GM18519 (cell line): Measurements from ENCODE around the gene HSD17B12.
"Not testable (repeated sequence)": the region's sequence is repeated elsewhere in the genome, so short reads cannot be mapped to it uniquely, and the experiment has no call there.

Experiments
- ATAC-seq: cut with Tn5 transposase; IDR thresholded peaks from one replicate; pipeline ENCODE4 v1.9.1; 2021; ENCODE audit warnings: mild to moderate bottlenecking, moderate library complexity; ENCODE audit not compliant: unreplicated experiment, low FRiP score

The HSD17B12 gene

DNA sequence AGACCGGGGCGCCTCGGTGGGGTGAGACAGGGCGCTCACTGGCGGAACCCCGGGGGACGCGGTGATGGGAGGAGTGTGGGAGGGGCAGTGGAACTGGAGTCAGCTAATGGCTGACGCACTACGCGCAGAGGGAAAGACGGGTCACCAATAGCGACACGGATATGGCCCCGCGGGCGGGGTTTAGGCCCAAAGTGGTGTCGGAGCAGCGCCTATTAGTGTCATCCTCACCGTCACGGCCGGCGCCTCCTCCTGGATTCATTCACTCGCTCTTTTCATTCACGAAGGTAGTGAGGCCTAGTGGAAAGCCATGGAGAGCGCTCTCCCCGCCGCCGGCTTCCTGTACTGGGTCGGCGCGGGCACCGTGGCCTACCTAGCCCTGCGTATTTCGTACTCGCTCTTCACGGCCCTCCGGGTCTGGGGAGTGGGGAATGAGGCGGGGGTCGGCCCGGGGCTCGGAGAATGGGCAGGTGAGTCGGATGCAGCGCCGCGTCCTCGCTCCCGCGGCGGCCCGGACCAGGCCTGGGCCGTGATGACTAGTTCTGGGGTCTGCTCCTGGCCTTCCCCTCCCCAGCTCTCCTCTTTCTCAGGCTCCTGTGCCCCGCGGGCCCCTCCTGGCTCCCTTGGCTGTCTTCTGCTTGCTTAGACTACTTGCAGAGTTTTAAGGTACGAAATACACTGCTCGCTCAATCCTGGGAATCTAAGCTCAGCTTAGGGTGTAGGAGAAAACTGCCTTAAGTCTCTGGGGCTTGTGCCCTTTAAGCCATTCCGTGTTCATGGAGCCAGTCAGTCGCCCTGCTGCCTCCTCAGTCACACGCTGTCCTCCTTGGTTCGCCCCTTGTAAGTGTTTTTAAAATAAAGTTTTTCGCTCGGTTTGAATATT lies at the start of gene HSD17B12:
Gene HSD17B12 (plus strand): TSS at position 218 of the 880 bp plus-strand sequence. CDS start 90 bp downstream, at position 308.
- ATAC-seq: peak; percentile 96

DNA sequence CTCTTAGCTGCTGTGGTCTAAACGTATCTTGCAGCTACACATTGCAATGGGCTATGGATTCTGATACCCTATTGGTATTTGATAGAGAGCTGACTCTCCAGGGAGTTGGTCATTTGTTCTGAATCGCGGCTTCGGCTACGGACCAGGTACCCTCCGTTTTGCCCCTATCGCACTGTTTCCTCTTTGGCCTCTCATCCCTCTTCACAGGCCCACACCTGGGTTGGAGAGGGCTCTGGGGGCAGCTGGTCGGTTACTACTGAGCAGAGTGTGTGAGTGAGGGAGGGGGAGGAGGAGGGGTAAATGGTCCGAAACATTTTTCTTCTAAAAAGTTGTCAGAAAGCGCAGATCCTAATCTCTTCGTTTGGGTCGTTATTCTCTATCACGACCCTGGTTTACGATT lies 48.8 kb upstream of the HSD17B12 start:
- no peak for ATAC-seq

DNA sequence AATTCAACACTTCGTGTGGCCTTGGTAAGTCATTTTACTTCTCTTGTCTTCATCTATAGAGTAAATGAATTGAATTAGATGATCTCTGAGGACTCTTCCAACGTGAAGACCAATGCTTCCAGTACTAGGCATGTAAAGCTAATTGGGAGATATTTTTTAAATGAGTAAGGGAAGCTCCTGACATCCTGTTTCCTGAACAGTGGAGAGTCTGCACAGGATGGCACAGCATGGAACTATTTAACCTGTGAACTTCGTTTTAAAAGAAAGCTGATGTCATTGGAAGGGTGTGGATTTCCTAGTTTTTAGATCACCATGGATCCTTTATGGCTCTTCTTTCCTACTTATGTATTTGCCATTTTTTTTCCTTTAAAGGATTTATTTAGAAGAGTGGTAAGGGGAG lies 48.4 kb upstream of the HSD17B12 start:
- no peak for ATAC-seq

DNA sequence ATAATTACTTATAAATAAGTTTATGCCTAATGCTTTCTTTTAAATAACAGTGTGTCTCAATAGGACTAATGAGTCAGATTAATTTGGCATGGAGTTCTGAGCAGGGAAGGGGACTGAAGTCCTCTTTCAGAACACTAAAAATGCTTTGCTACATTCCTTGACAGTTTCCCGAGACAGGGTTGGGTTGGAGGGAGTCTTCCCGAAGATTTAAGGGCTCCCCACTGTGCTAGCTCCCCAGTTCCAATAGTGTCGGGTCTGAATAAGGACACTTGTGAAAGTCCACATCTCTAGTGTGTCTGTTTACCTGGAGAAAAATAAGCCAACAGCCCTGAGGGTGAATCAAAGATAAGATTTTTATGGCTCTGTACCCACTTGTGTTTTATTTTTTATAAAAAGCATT lies 41.8 kb upstream of the HSD17B12 start:
- no peak for ATAC-seq

DNA sequence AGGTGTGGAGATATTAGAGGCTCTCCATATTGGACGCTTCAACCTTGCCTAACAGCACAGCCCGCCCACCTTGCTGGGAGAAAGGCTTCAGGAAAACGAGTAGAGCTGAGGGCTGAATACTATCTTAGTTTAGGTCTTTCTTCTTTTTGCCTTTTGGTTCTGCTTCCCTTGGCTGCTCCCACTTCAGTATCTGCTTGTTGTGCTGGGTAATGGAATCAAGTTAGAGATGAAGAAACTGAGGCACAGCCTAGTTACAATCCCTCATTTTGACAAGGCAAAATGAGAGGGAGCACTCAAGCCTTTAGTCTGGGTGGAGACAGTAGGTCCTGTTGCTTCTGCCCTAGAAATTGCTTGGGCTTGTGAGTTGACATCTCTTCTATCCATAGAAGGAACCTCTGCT lies 41.3 kb upstream of the HSD17B12 start:
- ATAC-seq: no peak

DNA sequence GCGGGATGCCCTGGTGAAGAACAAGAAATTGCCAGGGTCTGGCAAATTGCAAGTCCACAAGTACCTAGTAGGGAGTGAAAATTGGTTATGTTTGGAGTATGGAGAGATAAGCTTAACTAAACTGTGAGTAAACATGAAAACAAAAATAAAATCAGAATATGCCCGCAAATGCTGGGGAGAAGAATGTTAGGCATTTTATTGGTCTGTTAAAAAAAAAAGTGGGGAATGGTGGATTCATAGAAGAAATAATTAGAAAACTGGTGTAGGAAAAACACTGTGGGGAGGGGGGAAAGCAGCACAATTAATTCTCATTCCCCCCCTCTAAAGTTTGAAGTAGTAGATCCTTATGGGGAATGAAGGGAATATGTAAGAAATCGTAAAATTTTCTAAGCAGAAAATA lies 40.6 kb upstream of the HSD17B12 start:
- no peak for ATAC-seq

DNA sequence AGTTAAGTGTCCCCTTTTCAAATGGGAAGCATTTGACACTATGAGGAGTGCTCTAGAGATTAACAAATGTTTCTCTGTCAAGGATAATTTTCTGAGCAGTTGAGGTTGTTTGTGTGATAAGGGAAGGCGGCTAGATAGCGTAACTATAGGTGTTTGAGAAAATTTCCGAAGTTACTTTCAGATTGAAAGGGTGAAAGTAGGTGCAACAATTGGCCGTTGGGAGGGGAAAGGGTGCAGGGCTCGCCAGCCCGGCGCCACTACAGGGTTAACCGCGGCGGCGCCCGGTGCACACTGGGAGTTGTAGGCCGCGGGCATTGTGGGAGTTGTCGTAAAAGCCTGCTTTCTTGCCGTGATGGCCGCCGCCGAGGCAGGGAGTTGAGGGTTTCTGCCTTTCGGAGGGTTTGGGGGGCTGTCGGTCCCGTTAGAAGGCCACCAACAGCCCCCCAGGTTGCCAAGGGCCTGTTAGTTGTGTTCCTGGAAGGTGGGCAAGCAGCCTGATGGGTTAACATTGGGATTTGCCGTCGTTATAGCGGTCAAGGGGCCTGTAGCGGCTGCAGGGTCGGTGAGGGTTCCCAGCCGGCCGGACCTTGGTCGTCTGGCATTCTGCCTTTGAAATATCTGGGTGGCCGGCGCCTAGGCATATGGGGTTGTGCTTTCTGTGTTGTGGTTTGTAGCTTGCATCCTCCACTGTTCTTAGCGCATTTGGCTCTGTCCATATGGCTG lies 36.5 kb upstream of the HSD17B12 start:
- ATAC-seq: peak; percentile 99

DNA sequence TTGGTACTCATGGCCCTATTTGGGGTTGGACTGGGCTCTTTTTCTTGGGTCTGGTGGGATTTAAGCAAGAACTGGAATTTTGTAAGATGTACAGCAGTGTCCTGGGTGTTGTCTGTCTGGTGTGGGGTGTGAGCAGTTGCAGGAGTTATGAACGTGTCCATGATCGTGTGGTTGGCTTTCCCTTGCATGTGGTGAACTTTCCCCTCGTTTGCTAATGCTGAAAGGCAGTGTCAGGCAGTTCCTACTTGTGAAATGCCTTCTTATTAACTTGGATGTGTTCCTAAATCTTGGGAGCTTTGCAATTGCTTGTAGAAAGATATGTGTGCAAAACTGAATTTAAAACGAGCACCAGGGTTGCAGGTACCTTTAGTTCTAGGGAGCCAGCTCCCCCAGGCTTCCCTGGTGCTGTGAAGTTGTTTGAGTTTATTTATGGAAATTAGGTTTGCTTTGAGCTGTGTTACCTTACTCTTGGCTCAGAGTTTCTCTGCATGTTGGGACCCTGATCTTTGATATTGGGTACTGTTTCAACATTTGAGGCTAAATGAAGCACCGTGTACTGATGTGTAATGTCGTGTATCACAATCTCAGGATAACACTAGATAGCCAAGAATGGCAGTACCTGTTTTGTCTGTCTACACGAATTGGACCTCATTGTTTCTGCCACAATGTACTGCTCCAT lies 35.8 kb upstream of the HSD17B12 start:
- ATAC-seq: no peak

DNA sequence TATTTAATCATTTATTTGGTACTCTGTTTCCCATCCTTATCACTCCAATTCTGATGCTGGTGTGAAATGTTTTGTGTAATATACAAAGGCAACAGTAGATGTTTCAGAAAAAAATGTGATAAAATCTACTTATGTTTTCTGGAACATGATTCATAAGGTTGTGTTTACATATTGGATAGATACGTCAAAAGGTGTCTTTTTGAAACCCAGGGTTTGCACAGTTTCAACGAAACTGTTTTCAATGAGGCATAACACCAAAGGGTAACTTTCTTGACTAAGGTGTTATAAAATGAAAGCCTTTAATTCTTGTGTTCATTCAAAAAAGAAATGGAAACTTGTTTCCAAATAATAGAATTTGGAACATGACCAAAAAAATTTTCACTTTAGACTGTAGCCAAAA lies 33.8 kb upstream of the HSD17B12 start:
- no peak for ATAC-seq

DNA sequence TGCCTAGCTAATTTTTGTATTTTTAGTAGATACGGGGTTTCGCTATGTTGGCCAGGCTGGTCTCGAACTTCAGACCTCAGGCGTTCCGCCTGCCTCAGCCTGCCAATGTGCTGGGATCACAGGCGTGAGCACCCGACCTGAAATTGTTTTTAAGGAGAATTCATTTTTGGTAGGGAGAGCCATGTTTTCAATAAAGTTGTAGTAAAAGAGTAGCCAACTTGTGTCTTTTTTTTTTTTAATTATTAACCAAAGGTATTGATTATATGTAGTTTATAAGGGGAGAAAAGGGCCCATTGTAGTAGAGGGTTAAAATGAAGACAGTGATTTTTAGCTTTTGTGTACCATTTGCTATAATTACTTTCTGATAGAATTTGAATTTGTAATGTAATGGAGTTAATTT lies 31.6 kb upstream of the HSD17B12 start:
- ATAC-seq: no peak

DNA sequence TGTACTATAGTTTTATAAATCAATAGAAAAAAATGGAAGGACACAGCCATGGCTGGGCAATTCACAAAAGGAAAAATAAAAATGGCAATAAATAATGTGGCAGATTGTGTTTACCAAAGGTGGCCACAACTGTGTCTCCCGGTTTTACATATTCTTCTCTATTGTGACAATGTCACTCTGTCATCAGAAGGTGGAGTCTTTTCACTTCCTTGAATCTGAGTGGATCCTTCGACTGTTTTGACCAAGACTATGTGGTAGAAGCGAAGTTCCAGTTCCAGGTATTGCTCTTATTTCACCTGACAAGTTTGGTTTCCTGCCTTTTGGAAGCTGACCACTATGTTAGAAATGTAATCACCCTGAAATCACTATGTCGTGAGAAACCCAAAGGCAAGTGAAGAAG lies 31.0 kb upstream of the HSD17B12 start:
- no peak for ATAC-seq

DNA sequence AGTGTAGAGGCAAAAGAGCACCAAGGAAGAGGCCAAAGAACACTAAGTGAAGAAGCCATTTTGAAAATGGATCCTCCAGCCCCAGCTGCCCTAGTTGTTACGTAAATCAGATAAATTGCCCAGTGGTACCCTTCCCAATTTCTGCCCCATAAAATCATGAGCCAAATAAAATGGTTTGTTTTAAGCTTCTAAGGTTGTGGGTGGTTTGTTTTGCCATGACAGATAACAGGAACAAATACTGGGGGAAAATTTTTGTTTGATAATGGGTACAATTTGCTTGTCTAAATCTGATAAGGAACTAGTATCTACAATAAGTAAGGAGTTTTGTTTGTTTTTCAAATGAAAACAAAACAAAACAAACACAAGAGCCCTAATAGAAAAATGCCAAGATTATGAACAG lies 30.6 kb upstream of the HSD17B12 start:
- no peak for ATAC-seq

DNA sequence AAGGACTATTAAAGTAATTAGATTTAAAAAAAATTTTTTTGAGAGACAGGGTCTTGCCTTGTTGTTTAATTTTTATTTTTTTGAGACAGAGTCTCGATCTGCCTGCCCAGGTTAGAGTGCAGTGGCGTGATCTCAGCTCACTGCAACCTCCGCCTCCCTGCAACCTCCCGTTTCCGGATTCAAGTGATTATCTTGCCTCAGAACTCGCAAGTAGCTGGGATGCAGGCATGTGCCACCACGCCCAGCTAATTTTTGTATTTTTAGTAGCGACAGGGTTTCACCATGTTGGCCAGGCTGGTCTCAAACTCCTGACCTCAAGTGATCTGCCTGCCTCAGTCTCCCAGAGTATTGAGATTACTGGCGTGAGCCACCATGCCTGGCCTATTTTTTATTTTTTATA lies 17.5 kb upstream of the HSD17B12 start:
- ATAC-seq: not testable (repeated sequence)

DNA sequence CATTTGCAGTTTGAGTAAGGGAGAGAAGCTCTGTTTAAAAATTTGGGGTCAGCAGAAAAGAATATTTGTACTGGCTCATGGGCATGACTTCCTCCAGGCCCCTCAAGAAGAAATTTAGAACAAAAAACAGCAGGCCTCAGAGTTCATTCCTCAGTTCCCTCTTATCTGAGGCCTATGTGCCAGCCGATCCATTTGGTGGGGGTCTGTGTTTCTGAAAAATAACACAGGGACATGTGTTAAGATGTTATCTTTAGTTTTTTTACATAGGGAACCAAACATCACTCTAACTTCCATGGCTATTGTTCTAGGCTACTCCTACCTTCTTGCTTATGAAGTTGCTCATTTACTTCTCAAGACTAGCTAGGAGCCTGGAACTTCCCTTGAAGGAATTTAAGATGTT lies 16.2 kb upstream of the HSD17B12 start:
- ATAC-seq: no peak

DNA sequence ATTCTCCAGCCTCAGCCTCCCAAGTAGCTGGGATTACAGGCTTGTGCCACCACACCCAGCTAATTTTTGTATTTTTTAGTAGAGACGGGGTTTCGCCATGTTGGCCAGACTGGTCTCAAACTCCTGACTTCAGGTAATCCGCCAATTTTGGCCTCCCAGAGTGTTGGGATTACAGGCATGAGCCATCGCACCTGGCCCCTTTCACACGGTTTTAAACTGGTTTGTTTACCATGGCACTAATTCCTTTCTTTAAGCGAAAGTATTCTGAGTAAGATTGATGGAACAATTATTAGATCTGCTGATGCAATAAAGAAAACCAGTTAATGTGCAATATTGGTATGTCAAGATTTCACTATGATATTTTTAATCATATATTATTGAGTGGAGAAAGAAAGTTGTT lies 9.3 kb upstream of the HSD17B12 start:
- ATAC-seq: not testable (repeated sequence)

DNA sequence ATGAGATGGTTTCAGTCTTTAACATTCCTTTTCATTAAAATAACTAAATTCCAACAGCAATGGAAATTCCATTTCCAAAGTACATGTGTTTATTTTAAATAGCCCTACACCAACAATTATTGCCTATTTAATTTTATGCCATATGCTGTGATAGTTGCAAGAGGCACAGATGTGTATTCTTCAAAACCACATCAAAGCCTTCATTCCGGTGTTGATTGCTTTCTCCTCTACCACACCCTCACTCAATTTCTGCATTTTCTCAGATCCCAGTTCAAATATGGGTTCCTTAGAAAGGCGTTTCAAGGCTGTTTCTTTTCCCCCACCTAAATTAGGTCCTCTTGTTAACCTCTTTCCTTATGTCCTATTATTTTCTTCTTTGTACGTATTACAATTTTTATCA lies 6.0 kb upstream of the HSD17B12 start:
- ATAC-seq: no peak

DNA sequence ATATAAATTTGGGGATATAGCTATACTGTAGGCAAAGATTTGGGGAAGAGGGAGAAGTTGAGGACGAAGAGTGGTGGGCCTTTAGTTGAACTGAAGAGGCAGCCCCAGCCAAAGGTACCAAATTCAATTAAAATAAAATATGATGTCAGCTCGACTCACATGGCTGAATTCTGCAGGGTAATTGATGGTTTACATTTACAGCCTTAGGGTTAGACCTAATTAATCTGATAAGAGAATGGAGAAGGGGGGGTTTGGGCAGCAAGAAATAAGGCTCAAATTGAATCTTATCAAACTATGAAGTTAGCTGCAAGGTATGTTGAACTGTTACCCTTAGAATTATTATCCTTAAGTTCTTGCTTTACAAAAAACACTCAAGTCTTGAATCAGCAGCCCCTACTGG lies 3.6 kb upstream of the HSD17B12 start:
- ATAC-seq: no peak

DNA sequence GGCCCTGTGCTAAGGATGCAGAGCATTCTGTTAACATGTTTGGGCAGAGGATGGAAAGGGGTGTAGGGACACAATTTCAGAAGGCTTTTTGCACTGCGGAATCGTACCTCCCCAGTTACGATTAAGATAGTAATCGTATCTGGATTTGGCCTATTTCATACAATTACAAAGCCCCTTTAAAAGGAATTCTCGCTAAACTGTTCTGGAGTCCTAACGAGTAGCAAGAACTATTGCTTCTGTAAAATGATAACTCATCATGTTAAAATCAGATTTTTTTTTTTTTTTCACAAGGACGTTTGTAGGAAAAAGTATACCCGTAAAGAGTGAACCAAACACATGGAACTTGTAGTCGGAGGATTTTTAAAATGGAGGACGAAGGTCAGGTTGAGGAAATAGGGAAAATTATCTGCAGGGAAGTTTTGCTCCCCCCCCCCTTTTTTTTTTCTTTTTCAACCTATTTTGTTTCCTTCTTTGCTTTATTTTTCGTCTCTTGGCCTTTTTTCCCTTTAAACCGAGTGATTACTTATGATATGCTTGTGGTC lies 934 bp downstream of the HSD17B12 start:
- no peak for ATAC-seq

DNA sequence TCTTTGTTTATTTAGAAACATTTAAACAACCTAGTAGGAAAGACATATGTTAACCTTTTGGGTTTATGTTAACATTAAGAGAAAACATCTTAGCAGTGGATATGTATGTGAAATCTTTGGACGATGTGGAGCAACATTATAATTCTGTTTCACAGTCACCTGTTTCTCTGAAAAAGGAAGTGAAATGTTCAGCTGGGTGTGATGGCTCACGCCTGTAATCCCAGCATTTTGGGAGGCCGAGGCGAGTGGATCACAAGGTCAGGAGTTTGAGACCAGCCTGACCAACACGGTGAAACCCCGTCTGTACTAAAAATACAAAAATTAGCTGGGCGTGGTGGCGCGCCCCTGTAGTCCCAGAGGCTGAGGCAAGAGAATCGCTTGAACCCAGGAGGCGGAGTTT lies 1.5 kb downstream of the HSD17B12 start:
- ATAC-seq: not testable (repeated sequence)

DNA sequence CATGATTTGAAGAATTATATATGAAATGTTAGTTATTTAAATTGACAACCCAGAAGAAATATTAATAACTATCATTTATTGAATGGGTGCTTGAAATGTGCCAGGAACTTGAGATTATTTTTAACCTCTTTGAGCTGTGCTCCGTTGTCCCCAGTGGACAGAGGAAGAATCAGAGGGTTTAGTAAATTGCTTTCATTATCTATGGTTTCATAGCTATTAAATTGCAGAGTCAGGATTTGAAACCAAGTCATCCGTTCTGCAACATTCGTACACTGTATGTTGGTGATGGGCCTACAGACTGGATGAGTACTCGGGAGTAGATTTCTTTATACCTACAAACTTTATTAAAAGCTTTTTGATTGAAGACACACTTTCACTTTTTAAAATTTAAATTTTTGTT lies 4.9 kb downstream of the HSD17B12 start:
- no peak for ATAC-seq

DNA sequence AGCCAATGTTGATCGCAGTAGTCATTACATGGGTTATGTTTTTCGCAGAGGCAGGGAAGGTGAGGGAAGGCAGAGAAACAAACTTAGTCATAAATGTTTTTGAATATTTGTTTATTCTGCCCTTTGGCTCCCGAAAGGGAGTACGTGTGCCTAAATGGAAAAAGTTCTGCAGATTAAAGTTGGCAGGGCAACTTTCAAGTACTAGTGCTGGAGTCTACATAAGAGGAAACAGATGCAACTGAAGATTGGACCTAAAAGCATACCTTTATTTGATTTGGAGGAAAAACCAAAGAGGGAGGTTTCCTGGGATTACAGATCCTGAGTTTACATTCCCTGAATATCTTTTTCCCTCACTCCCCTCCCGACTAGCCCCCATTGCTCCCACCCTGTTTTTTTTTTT lies 5.7 kb downstream of the HSD17B12 start:
- ATAC-seq: no peak
